UCSD-AML1 (cell line): Measurements from ENCODE around the gene VPS26B.

Experiments
- DNase-seq: peaks from one replicate; lab custom pipeline; 2025; ENCODE audit not compliant: unreplicated experiment; lab: John Stamatoyannopoulos, UW

The VPS26B gene

DNA sequence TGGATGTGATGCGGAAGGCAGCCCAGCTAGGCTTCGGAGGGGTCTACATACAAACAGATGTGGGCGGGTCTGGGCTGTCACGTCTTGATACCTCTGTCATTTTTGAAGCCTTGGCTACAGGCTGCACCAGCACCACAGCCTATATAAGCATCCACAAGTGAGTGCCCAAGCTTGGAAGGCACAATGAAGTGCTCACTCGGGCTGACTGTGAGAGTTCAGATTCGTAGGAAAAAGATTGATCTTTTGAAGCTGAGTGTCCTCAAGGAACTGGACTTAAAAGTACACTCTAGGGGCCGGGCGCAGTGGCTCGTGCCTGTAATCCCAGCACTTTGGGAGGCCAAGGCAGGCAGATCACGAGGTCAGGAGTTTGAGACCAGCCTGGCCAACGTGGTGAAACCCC lies 32.6 kb downstream of the VPS26B start:
- DNase-seq, result no peak

DNA sequence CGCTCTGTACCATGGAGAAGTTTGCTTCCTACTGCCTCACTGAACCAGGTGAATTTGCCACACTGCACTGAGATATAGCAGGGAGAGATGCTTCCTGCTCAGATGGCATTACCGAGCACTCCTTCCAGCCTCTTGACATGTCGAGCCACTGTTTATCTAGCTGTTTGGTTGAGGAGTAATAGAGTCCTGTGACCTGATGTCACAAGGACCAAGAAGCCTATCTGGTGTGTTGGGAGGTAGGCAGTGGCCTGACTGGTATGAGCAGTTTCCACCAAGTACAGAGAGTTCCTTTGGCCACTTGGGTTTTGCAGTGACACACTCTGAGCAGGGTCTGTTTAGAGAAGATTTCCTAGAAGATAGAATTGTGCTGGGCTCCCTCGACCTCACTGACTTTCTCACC lies 34.1 kb downstream of the VPS26B start:
- DNase-seq, result no peak

DNA sequence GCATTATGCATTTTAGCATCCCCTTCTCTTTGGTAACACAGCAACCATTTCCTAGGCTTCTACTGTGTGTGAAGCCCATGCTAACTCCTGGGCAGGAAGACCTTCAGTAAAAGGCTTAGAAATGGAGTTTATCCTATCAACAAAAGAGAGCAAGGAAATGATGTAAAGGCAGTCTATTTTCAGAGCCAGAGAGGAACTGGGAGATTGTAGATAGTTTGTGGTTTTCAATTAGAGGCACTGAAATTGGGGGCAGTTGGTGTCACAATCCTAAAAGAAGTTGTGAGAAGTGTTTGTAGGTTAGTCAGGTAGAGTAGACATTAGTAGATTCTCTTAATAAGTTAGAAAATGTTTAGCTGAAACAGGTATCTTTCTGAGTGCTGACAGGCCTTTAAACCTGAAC lies 36.0 kb downstream of the VPS26B start:
- no peak for DNase-seq

DNA sequence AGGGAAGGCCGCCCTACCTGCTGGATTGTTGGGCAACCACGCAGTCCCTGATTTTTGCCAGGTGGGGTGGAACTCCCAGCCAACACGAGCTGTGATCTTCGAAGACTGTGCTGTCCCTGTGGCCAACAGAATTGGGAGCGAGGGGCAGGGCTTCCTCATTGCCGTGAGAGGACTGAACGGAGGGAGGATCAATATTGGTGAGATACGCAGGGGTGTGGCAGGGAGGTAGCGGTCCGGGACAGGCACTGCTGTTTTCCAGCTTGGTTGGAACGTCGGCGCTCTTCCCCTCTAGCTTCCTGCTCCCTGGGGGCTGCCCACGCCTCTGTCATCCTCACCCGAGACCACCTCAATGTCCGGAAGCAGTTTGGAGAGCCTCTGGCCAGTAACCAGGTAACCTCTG lies 36.5 kb downstream of the VPS26B start:
- DNase-seq, result no peak

DNA sequence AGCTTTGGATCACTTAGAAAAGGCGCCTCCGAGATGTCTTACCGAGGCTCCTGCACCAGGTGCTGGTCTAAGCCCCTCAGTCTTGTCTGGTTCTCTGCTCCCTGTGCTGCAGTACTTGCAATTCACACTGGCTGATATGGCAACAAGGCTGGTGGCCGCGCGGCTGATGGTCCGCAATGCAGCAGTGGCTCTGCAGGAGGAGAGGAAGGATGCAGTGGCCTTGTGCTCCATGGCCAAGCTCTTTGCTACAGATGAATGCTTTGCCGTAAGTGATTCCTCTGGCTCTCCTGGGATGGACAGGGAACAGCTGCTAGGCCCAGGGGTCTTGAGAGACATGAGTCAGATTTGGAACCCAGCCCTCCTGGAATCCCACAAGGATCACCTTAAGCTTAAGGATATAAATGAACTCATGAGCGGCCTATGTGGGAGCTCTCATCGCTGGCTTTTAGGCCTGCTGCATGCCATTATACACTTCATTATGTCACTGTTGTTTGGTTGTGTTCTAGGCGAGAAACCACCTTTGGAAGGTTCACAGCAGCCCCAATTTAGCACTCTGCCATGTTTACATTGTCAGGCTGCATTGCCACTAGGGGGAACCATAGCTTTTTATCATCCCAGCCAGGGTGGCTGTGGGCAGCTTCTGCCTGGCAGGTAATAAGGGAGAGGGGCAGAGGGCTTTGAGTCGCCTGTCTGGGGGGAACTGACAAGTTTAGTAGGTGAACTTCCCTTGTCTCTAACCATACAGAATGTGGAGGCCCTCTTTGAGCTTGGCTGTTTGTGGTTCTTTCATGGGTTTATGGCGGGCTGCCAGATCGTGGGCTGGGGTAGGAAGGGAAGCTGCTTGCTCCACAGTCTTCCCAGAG lies 37.4 kb downstream of the VPS26B start:
- no peak for DNase-seq

DNA sequence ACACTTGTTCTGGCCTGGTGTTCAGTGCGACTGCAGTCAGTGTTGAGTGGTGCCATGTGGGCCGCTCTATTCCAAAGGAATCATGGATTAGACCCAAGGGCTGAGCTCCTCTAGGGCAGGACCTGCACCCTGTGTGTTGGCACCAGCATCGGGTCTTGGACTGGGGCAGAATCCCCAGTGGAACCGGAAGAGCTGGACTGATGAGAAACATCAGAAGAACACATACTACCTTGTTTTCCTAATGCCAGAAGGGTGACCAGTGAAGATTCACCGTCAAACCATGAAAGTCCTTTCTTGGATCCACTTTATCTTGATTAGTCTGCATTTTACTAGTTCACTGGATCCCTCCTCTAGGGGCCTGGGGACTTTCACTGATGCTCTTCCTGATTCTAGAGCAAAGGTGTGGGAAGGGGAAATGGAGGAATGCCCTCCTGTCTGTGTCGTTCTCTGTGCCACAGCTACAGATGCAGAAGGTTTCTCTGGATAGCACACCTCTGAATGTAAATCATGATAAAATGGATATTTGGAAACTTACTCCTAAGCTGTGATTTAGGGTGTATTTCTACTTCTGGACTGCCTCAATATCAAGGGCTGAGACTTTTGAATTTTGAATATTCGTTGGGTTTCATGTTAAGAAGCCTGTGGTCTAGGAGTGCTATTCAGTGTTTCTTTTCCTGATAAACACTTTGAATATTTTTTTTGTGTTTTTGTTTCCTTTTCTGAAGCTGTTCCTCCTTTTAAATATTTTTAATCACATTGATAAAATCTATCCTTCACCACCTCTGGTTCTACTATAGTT lies 40.7 kb downstream of the VPS26B start:
- DNase-seq, result no peak

DNA sequence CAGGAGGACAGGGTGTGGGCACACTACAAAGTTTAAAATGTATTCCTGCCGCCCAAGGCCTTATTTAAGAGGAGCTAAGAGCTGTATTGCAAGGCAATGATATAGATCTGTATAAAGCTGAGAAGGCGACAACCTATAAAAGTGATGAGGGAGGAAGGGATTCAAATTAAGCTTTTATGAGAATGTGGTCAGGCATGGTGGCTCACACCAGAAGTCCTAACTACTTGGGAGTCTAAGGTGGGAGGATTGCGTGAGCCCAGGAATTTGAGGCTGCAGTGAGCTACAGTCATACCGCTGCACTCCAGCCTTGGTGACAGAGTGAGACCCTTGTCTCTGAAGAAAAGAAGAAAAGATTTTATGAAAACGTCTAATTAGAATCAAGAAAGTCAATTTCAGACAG lies 42.0 kb downstream of the VPS26B start:
- no peak for DNase-seq

DNA sequence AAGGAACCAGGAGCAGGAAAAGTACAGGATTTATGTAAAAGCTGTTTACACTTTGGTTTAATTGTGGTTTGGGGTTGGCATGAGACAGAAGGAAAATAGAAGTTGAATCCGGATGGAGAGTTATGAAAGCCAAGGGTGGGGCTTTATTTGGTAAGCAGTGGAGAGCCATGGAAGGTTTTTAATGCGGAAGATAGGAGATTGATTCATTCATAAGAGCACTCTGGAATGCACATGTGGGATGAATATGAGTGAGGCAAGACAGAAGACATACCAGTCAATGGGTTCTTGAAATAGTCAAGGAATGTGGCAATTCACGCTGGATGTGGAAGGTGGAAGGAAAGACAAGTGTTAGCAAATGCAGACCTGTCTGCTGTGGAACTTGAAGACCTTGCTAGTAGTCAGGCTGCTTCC lies 42.4 kb downstream of the VPS26B start:
- DNase-seq, result no peak

DNA sequence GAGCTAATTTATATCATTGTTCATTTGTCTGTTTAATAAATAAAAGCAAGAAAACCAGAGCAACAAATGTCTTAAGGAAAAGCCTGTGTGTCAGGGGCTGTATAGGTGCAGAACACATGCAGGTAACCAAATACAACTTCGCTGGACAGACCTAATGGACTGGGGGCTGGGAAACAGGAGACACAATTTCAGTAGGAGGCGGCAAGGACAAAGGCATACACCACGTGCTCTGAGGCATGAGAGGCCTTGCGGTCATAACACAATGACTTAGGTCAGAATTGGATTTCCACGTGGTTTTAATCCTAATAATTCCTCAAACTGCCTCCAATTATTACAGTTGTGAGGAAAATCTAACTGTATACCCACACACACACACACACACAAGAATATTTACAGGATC lies 43.0 kb downstream of the VPS26B start:
- DNase-seq, result no peak

DNA sequence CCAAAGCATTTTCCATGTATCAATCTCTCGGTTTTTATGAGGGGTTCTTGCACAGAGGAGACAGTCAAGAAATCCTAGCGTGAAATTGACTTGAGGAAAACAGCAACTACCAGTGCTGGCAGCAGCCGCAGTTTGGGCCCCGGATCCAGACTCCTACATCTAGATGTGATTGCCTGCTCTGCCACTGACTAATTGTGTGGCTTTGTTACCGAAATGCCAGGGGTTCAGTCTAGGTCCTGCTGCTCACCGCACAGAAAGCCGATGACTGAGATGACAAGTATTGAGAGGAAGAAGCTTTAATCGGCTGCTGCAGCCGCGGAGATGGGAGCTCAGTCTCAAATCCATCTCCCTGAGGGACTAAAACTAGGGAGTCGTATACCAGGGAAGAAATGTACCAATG lies 43.5 kb downstream of the VPS26B start:
- no peak for DNase-seq

DNA sequence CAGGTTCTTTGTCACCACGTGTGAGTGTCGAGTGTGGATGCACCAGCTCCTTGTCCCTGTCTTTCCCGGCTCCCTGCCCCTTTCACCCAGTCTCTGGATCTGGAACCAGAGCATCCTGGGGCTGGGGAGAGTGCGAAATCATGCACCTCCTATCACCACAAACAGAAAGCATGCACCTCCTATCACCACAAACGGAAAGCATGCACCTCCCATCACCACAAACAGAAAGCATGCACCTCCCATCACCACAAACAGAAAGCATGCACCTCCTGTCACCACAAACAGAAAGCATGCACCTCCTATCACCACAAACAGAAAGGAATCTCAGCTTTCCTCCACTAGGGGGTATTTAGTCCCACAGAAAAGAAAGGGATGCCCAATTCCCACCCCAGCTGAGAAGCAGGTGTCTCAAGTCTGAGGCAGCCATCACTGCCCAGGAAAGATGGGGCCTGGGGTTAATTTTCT lies 45.8 kb downstream of the VPS26B start:
- no peak for DNase-seq

DNA sequence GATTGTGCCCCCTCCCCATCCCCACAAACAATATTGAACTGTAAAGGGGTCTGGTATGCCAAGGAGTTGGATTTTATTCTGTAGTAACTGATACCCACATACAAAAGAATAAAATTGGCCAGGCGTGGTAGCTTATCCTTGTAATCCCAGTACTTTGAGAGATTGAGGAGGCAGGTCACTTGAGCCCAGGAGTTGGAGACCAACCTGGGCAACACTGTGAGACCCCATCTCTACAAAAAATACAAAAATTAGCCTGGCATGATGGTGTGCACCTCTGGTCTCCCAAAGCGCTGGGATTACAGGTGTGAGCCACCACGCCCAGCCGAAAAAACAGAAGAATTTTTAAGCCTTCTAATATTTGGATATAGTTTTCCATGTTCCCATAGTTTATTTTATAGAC lies 47.5 kb downstream of the VPS26B start:
- DNase-seq, result no peak

DNA sequence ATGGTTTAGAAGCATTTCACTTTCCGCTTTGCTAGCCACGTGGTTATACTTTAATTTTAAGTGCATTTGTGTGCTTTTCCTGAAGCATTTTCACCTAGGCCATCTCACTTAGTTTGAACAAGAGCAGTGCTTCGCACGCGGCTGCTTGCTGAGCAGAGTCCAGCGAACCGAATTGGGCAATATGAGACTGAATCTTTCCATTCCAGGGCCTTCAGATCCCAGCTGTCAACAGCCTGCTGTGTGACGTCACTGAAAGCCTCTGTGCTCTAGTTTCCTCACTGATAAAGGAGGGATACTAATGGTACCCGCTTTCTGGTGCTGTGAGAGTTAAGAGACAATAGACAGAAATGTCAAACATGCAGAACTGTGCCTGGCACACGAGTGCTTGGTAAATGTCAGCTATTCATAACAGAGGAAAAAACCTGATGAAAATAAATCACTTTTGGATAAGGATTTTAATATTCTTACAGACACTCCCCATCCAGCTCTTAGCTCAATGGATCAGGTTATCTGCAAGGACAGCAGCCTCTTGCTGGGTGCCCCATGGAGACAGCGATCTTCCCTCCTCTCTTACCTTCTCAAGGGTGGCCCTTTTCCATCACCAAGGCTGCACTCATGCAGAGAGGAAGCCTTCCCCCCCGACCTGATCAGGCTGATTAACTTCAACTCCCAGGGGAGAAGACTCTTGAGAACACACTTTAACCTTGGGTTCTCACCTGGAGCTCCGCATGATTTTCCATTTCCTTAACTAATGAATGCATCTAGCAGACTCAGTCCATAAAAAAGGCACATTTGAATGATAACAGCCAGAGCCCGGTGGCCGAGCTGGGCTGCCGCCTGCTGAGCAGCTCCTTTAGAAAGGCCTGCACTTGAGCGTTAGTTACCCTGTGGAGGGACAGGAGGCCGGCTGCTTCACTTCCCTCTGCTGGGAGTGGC lies 48.2 kb downstream of the VPS26B start:
- no peak for DNase-seq

DNA sequence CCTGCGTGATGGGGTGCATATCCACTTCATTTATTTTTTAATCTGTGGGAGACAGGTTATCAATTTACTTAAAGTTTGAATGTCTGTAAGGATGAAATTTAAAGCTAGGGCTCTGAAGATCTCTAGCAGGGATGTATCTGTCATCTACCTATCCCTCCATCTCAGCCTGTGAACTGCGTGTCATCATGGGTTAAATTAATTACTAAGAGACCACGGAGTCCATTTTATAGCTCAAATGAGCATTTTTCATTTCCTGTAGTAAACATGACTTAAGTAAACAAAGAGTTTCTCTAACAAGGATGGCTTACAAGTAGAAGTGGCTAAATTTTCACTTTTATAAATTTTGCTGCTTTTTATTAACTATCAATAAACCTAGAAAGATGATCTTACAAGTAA lies 48.8 kb downstream of the VPS26B start:
- DNase-seq, result no peak

DNA sequence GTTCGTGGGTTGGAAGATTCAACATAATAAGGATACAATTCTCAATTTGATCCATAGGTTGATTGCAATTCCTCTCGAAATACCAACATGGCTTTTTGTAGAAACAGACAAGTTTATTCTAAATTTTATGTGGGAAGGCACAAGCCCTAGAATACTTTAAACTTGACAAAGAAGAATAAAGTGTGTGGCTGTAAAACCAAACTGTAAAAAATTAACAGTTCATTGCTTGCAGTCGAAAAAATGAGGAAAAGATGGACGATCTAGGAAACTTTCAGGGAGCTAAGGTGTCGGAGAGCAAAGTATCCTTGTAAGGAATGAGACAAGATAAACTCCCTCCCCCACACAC lies 50.7 kb downstream of the VPS26B start:
- DNase-seq, result no peak

DNA sequence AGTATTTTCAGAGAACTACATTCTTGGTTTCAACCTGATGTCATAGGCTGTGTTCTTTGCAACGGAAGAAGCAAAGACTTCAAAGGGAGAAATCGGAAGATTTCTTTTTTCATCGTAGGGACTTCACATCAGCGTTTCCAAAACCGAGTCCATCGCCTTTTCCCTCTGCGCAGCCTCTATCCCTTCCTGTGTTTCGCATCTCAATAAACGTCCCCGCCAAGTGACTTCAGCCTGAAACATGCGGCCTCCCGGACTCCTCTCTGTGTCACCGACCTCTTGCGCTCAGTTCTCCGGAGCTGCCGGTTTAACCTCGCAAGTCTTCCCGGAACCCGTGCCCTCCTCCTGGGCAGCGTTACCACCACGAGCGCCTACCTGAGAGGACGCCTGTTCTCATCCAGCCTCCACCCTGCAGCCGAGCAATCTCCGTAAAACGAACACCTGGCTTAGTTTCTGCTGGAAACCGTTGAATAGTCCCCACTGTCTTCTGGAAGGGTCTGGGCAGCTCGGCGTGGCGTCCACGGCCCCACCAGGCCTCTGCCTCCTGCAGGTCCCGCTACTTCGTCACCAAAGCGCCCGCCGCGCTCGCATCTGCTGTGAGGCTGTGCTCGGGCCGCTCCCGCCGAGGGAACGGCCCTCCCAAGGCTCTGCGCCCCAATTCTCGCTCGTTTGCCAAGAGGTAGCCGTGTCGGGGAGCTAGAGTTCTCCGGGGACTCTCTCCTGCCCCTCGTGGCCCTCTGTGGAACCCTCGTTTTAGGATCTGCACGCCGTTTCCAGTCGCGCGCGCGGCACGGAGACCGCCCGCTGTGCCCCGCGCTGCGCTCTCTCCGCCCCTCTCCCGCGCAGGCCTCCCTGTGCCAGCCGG lies 51.3 kb downstream of the VPS26B start, which contains the start of gene GLB1L3:
GLB1L3 (plus strand) TSS at position 846 of the 862 bp plus-strand sequence. CDS start 362 bp downstream, outside the sequence.
- no peak for DNase-seq

DNA sequence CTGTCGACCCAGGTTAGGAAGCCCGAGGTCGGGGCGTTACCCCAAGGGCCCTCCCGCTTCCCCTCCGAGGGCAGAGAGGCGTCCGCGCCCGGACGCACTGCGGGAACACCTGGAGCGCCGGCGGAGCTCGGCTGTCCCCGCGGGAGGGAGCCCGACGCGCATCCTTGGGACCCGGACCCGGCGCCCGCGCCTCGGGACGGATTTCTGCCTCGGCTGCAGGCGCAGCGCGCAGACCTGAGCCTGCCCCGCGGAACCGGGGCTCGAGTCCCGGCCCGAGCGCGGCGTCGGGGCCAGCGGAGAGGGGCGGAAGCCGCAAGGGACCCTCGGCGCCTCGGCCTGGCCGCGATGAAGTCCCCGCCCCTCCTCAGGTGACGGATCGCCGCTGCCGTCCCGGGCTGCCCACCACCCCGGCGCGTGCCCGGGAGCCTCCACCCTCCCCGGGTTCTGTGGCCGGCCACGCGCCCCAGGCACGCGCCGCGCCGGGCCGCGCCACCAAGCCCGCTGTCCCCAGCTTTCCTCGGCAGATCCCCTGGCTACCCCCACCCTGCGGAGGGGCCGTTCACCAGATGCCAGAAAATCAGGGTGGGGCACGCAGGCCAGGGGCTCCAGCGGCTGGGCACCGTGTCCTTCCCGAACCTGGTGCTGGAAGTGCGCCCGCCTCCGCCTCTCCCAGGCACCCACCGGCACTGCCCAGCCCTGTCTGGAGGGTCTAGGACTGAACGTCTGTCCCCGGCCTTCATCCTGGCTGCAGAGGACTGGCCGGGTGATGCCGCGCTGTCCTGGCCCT lies 52.1 kb downstream of the VPS26B start:
- DNase-seq, result no peak

DNA sequence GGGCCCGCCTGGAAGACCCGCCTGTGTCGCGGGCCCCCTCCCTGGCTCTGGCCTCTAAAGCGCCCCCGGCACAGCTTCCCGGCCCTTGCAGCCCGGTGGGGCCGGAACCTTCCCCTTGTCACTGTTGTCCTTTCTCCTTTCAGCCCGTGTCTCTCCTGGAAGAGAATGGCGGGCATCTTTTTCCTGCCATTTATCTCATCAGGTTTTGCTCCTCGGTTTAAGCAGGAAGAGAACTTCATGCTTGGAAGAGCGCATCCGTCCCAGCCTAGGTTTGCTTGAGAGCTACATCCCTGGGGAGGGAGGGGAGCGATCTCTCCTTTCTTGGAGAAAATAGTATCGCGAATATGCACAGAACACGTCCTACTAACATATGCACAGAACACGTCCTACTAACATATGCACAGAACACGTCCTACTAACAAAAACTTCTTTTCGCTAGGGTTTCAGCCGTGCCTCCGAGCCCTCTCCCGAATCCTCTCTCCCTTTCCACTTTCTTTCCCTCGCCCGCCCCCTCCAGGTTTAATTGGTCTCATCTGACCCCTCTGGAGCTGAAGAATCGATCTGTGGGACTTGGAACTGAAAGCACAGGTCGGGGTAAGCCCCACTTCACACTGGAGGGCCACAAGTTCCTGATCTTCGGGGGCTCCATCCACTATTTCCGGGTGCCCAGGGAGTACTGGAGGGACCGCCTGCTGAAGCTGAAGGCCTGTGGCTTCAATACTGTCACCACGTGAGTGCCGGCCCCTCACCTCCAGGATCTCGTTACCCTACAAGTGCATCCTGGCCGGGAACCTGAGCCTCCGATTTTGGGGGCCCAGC lies 52.9 kb downstream of the VPS26B start:
- no peak for DNase-seq

DNA sequence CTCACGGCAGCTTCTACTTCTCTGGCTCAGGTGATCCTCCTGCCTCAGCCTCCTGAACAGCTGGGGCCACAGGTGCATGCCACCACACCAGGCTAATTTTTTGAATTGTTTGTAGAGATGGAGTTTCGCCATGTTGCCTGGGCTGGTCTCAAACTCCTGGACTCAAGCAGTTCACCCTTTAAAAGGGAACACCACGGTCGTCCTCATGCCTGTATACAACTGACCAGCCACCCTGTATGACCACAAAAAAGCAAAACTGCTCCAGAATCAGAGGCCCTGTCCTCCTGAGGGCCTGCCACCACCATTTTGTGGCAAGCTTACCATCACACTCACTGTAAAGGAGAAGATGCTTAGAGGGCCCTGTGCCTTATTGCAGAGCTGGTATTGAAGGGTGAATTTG lies 53.9 kb downstream of the VPS26B start:
- no peak for DNase-seq
